Right kidney (tissue), 9 donors: ENCODE data around the gene KIF12.
"Not testable (repeated sequence)": the region's sequence is repeated elsewhere in the genome, so short reads cannot be mapped to it uniquely, and the experiment has no call there.

ENCODE experiments used
- DNase-seq: peaks from one replicate; pipeline ENCODE4 v3.0.0-alpha.2; 2016
- long read RNA-seq, 8 donors: transcript quantifications; one replicate each; lab custom pipeline, GENCODE V29; 2026

KIF12 gene
- long read RNA-seq, donor 1, transcript KIF12-207 (19 exons, 2,194 nt): major isoform, 5 of 24 reads
- long read RNA-seq, donor 1, partial matches to known transcripts: 19 of 24 reads
- long read RNA-seq, donor 1, other reads (novel, unspliced or antisense): 0 of 24 reads
- long read RNA-seq, donor 2, partial matches to known transcripts: 0 of 2 reads
- long read RNA-seq, donor 2, other reads (novel, unspliced or antisense): 0 of 2 reads
- long read RNA-seq, donor 3, partial matches to known transcripts: 13 of 13 reads
- long read RNA-seq, donor 3, other reads (novel, unspliced or antisense): 0 of 13 reads
- long read RNA-seq, donor 4, partial matches to known transcripts: 19 of 20 reads
- long read RNA-seq, donor 4, other reads (novel, unspliced or antisense): 0 of 20 reads
- long read RNA-seq, donor 5, partial matches to known transcripts: 24 of 28 reads
- long read RNA-seq, donor 5, other reads (novel, unspliced or antisense): 0 of 28 reads
- long read RNA-seq, donor 6, partial matches to known transcripts: 23 of 24 reads
- long read RNA-seq, donor 6, other reads (novel, unspliced or antisense): 0 of 24 reads
- long read RNA-seq, donor 7, partial matches to known transcripts: 50 of 54 reads
- long read RNA-seq, donor 7, other reads (novel, unspliced or antisense): 0 of 54 reads
- long read RNA-seq, donor 8, partial matches to known transcripts: 15 of 17 reads
- long read RNA-seq, donor 8, other reads (novel, unspliced or antisense): 0 of 17 reads

DNA sequence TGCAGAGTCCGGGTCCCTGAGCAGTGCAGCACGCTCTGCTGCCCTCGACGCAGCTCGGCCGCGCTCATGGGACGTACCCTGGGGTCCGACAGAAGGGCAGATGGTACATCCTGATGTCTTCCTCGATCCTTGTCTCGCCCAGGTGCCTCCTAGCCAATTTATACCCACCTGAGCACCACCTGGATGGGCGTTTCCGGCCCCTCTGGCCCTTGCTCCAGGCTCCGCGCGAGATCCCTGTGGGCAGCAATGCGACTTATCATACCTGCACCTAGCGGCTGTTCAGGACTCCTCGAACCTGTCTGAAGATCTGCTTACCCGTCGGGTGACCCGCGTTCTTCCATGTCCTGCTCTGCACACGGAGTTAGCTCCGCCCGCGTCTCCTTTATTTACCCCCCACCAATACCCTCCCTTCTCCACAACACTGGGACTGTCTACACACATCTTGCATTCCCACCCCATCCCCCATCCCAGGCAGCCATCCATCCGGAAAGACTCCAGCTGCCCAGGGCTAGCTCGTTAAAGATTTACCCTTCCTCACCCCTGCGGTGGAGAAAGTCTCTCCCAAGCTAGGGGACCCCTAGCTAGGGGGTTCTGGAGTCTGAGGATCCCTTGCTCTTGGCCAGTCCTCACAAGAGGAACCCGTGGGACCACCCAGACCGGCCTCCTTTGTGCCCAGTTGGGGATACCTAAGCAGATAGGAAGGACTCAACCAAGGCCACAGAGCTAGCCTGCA lies at the start of gene KIF12:
Gene KIF12, minus strand, starts transcription at position 357 of the 733 bp plus-strand sequence. Its CDS starts 16 bp downstream, at position 341.
- peak; percentile 82 for DNase-seq

DNA sequence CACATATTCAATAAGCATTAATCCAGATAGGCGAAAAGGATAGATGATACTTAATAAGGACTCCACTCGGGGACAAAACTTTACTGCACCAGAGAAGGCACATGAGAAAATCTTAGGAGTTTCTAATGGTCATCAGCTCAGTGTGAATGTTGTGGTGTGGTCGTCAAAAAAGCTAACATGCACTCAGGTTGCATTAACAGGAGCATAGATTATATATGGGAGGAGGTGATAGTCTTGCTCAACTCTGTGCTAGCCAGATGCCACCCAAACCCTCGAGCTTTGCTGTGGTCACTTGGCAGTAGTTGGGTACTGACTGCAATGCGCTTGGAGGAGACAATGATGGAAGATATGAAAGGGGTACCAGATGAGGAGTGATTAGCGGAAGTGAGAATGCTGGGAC lies 47.6 kb upstream of the KIF12 start:
- DNase-seq: no peak

DNA sequence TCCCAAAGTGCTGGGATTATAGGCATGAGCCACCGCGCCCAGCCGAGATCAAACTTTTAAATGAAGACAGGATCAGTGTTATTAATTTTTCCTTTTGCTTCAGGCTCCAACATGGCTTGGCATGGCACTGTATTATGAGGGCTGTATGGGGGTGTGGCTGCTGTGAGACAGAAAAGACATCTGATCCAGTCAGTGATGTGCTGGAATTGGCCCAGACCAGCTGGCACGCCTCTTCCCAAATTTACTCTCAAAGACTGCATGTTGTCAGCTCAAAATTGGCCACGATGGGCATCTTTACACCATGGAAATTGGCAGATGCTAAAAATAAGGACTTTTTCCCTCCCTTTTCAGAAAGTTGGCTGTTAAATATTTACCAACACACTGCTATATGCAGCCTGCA lies 44.1 kb upstream of the KIF12 start:
- DNase-seq: no peak

DNA sequence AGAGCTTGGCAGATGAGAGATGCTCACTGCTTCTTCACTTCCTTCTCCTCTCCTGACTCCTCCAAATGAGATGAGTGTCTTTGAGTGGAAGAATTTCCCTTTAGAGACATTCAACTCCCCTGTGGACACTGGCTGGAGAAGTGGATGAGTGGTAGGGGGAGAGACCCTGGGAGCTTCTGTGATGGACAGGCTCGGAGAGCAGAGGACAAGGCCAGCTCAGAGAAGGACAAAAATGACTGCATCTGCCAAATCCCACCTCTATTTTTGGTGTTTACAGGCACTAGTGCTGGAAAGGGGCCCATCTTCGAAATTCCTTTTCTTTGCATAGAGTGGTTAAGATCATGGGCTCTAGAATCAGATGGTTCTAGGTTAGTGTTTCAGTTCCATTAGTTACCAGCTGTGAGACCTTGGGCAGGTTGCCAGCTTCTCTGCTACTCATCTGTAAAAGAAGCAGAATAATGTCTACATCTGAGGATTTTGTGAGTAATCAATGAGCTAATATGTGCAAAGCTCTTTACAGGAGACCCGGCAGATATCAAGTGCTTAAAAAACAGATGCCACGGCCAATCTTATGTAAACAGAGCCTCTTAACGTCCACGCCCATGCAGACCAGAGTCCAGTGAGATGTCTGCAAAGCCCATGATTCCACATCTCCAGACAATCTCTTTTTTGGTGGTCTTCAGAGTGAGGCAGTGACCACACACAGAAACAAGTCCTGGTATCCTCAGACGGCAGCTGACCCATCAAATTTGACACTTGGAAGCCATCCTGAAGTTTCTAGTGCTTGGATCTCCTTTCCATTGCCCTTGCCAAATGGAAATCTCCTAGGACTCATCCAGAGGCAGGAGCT lies 42.7 kb upstream of the KIF12 start:
- DNase-seq: no peak

DNA sequence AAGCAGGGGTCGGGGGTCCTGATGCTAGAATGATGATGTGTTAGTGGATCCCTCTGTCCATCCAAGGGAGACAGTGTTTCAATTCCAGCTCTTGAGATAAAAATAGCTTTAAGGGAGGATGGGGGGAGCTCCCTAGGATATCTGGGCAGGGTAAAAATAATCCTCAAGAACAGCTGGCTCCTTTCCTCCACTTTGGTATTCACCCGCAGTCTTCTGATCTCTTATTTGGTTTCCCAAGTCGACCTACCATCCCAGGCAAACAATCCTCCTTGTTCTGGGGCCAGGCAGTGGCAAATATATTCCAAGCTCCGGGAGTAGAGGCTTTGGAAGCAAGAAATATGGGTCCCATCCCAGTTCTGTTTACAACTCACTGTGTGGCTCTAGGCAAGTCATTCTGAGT lies 41.8 kb upstream of the KIF12 start:
- DNase-seq: no peak

DNA sequence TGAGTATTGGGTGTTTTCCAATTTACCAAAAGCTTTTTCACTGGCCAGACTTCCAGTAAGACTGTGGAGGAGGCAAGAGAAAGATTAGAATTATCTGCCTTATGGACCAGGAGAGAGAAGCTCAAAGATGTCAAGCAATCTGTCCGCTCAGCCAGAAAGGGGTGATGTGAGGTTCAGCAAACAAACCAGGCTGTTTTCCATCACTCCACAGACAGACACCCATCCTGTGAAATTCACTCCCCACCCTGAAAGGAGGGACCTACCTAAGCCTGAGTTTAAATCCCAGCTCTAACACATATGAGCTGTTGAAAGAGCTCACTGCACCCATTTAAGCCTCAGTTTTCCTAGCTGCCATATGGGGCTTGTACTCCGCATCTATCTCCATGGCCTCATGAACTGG lies 41.3 kb upstream of the KIF12 start:
- DNase-seq: no peak

DNA sequence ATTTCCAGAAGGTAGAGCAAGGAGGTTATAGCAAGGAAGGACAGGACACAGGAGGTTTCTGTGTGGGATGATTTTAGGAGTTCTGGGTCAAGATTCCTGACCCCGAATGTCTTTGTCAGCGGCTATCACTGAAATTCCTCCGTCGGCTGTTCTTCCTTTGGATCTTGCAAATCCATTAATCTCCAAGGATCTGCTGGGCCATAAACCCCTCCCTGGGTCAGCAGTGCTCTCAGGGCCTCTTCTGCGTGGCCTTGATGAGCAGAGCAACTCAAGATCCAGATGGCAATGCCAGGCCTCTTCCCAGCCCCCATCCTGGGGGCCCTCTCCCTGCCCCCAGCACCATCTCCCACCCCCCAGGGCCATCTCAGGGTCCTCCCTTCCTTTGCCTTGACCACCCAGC lies 40.0 kb upstream of the KIF12 start:
- DNase-seq: no peak

DNA sequence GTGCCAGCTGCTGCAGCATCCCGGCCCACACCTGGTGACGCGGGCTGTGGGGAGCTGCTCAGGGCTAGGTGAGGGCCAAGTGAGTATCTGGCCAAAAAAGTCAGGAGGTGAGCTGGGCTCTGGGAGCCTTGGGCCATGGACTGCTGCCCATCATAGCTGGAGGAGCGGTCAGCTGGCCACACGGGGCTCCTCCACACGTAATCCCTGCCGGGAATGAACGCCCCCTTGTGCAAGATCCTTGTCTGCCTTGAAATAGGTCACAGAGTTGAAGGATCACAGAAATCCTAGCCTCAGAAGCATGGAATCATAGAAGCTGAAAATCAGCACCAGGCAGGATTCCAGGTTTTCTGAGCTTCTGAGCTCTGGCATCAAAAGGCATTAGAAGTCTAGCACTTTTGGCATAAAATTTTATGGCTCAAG lies 39.5 kb upstream of the KIF12 start:
- no peak for DNase-seq

DNA sequence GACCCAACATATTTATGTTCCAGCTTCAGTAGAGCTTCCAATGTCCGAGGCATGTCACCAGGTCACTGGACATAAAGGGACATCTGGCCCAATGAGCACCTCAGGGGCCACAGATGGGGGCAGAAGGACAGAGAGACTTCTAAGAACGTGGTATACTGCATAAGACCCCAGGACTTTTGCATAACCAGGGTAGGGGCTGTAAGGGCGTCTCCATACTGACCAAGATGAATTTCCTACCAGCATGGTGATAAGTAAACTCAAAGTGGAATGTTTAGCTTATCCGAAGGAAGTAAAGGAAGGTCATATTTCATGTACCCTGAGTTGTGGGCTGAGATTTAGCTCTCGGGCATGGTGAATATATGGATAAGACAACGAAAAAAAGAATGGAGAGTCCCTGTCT lies 38.7 kb upstream of the KIF12 start:
- DNase-seq: no peak

DNA sequence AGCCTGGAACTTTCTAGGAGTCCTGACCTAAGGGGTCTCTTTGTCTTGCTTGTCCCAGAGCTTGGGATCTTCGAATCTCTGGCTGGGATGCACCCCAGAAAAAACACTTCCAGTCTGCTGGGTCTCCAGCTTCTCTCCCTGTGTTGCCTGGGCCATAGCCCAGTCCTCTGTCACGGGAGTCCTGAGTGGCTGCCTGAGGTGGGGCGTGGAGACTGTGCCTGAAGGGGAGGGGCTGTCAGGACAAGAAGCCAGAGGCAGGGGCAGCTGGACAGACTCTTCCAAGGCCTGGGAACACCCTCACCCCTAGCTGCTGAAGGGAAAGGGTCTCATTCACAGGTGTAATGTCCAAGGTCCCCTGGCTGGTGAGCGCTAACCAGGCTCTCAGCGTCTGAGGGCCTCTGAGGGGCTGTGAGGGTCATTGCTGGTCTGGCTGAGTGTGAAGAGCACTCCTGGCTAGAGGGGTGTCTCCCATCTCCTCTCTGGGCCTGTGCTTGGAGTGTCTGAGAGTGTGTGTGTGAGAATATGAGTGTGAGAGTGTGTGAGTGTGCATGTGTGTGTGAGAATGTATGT lies 35.8 kb upstream of the KIF12 start:
- DNase-seq: no peak

DNA sequence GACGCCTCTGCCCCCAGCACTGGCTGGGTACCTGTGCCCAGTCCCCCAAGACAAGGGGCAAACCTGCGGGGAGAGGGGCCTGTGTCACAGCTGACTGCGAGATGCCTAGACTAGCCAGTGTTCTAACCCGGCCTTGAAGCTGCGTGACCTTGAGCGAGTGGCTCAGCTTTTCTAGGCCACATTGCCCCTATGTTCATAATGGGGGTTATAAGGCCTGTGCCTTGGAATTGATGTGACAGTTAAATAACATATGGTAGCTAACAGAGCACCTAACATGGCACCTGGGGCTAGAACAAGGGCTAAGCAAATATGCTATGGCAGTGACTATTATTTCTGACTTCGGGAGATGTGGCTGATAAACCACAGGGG lies 33.4 kb upstream of the KIF12 start:
- DNase-seq: no peak

DNA sequence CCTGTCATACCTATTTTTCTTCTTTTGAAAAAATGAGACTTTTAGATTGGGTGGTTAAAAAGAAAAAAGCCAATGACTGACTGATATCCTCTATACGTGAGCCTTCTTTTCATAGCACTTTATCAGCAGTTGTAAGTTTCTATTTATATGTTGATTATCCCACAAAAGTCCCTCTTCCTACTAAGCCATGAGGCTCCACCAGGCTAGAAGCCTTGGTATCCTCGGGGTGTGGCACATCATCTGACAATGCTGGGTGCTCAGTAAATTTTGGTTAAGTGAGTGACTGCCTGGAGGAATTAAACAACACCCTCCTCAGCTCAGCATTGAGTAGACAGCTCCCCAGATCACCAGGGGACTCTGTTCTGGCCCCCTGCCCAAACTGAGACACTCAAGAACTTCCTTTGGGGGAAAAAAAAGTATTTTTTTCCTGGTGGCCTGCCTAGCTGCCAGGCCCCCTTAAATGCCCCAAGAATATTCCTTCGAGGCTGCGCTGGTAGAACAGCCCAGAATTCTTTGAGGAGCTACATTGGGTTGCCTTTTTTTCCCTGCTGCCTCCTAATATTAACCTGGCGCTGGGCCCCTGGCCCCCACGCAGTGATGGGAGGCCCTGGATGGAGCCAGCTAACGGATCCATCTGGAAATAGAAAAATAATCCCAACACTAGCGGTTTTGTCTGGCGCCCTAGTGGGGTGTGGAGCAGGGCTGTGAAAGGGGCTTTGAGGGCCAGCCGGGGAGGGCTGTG lies 32.9 kb upstream of the KIF12 start:
- DNase-seq: no peak

DNA sequence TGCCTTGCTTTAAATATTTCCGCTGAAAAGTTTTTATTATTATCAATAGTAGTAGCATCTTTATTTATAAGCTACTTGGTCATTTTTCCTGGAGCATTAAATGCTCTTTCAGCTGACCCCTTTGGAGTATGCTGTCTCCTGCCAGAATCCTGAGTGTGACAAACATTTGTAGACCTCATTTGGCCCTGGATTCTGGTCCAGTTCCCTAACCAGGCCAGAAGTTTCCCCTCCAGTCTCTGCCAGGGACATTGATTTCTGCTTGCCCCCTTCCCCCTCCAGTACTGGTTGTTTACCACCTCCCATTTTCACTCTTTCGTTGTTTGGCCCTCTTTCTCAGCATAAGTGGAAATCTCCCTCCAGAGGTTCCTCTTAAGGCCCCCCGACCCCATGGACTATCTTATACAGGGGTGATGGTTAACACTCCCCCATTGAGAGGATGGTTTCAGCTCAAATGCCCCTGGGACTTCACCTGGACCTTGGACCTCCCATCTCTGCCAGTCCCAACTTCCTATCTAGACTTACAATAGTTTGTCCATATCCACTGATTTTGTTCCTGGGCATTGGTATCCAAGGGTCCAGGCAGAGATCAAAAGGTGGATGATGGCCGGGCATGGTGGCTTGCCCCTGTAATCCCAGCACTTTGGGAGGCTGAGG lies 31.7 kb upstream of the KIF12 start:
- DNase-seq: no peak

DNA sequence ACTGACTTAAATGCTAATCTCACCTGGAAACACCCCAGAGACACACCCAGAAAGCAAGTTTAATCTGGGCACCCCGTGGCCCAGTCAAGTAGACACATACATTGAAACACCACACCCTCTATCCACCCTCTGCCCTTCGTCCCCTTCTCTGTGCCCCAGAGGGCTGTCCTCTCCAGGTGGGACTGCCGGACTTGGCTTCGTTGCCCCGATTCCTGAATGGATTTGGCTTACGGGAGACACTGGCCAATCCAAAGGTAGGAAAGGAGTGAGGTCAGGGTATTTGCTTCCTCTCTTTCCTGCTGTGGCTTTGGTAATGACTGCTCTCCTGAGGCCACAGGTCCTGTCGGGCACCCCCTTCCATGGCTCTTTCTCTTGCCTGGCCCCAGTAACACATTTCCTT lies 31.0 kb upstream of the KIF12 start:
- DNase-seq: no peak

DNA sequence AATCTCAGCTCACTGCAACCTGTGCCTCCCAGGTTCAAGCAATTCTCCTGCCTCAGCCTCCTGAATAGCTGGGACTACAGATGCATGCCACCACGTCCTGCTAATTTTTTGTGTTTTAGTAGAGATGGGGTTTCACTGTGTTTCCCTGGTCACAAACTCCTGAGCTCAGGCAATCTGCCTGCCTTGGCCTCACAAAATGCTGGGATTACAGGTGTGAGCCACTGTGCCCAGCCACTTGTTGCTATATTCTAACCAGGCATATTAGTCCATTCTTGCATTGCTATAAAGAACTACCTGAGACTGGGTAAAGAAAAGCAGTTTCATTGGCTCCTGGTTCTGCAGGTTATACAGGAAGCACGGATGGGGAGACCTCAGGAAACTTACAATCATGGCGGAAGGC lies 29.7 kb upstream of the KIF12 start:
- not testable (repeated sequence) for DNase-seq

DNA sequence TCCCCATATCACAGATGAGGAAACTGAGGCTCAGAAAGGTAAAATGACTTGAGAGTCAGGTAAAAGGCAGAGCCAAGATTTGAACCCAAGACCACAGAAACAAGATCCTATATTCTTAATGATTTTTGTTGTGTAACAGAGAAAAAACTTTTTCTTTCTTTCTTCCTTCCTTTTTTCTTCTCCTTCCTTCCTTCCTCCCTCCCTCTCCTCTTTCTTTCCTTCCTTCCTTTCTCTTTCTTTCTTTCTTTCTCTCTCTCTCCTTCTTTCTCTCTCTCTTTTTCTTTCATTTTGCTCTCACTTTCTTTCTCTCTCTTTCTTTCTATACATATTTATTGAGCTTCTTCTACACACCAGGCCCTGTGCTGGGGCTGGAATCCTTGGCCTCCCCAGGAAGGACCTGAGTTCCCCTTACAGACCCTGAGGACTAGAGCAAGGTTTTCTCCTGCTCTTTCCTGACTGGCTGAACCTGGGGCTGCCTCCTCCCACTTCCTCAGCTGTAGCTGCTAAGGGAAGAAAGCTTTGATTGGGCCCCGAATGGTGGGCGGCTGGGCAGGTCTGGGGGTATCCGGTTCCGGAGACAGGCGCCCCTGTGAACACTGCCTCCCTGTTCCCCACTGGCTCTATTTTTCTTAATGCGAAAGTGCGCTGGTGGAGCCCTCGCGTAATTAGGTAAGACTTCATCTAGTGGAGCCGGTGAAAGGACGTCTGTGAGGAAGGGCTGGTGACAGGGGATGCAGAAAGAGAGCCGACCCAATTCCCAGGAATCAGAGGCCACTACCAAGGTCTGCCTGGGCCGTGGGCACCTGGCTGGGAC lies 27.4 kb upstream of the KIF12 start:
- DNase-seq: no peak

DNA sequence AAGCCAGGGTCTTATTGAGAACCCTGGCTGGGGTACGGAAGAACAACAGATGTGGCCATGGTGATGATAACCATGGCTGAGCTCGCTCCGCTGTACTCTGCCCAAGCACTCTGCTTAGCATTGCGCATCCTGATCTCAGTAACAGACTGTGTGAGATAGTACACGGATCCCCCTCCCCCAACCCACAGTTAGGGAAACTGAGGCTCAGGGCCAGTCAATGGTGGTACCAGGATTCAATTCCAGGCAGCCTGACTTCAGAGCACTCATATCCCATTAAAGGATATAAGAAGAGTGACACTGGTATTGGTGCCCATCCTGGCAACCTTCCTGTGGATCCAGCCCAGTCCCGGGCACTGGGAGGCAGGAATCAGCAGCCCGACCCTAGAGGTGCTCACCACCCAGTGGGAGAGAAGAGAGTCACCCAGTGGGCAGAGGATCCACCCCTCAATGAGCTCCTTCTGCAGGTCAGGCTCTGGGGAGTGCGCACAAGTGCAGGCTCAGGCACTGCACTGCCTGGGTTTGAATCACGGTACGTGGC lies 26.5 kb upstream of the KIF12 start:
- DNase-seq: no peak

DNA sequence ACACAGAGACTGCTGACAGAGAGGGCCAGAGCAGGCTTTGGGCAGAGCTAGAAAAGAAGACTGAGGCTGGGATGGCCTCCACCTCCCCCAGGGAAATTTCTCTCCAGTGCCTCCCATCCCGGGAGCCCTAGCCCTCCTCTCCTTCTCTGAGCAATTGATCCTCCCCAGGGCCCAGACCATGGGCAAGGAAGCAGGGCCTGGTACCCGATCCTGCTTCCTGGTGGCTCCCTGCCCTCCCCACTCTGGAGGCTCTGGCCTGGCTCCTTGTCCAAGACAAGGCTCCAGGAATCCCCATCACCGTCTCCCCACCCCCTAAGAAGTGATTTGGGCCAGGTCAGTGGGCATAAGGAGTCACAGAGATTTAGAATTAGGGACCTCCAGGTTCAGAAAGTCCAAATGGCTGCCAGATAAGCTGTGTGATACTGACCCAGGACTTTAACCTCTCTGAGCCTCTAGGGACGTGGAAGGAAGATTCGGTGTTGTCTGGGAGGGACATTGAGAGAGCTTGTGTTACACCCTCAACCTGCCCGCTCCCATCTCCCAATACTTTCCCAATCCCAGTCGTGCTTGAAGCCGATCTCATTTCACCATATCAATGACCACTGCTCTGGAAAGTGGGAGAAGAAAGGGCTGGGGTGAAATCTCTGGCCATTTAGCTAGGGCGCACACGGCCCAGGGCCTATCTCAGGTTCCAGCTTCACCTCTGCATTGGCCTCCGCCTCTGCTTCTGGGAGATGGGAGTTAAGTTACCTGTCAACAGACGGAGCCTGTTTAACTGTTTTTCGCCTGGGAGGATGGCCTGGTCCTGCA lies 25.8 kb upstream of the KIF12 start:
- no peak for DNase-seq

DNA sequence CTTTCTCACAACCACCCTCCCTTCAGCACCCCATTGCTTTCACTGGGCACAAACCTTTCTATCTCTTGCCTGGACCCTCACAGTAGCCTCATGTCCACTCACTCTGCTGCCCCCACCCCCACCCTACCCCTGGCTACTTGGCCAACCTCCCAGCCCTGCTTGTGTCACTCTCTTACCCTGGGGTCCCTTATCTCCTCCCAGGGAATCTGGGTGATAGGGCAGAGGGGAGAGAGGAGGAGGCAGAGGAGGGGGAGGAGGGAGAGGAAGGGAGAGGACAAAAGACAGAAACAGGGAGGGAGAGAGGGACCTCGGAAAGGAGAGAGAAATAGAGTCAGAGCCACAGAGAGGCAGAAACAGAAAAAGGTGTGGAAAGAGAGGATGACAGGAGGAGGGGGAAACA lies 25.0 kb upstream of the KIF12 start:
- no peak for DNase-seq
